ENCODE measurements around the gene NGEF. TPM values are rescaled to one million over a fixed set of nuclear protein-coding genes. Genes with fewer than 3 reads are reported as not detected.
A peak's percentile ranks its signal among the peaks of the same experiment; 100 is the strongest.

Gene NGEF, protein sequence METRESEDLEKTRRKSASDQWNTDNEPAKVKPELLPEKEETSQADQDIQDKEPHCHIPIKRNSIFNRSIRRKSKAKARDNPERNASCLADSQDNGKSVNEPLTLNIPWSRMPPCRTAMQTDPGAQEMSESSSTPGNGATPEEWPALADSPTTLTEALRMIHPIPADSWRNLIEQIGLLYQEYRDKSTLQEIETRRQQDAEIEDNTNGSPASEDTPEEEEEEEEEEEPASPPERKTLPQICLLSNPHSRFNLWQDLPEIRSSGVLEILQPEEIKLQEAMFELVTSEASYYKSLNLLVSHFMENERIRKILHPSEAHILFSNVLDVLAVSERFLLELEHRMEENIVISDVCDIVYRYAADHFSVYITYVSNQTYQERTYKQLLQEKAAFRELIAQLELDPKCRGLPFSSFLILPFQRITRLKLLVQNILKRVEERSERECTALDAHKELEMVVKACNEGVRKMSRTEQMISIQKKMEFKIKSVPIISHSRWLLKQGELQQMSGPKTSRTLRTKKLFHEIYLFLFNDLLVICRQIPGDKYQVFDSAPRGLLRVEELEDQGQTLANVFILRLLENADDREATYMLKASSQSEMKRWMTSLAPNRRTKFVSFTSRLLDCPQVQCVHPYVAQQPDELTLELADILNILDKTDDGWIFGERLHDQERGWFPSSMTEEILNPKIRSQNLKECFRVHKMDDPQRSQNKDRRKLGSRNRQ
- 0.03 TPM for polyA plus RNA-seq (2013)

DNA sequence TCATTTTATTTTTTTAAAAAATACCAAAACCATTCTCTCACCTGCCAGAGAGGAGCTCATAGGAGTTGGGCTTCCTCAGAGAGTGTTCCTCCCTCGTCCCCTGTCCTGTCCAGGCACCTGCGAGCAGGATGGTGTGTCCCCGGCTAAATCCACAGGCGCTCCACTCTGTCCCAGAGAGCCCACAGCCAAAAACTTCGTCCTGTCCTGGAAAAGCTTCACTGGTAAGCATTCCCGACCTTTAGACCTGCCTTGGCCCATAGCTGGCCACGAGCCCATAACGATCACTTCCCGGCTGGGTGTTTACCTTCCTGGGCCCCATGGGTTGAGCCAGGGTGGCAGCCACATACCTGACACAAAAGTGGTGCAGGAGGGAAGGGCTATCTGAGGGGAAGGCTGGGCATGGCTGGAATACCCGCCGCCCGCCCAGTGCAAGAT lies at the start of gene NGEF:
TSS of gene NGEF (minus strand) at position 230 of the 435 bp plus-strand sequence. CDS start 38,366 bp downstream, outside the sequence.
- ChIA-PET POLR2A (no interaction called here), CTCF (interaction anchor here (1.3 to 1.5 kb wide), 2 partner anchors 18 to 40 kb away, joined by 3 read pairs; no protein-coding TSS in a partner anchor)
- no peak for DNase-seq
- WGBS (ENCODE audit: insufficient coverage) = 100% methylated on average over 12 of the region's 12 CpGs
- Histone ChIP-seq H3K36me3 (ENCODE audit: control insufficient read depth in 4 of 4, insufficient read depth in 4 of 4, low read length in 3 of 4) (no peaks in the 10 kb centered on the region), H3K27me3 (replicated peaks in 2 of 5; ENCODE audit: control insufficient read depth in 4 of 5, insufficient read depth in 5 of 5, low read length in 4 of 5) (no peaks in the 10 kb centered on the region), H3K27ac (ENCODE audit: insufficient read depth in 1 of 2, low read depth in 1 of 2, low read length in 2 of 2, poor library complexity in 1 of 2, severe bottlenecking in 2 of 2) (no peak within 1 kb of the TSS), H3K9me3 (ENCODE audit: control extremely low read depth in 1 of 5, control insufficient read depth in 4 of 5, insufficient read depth in 2 of 5, low read depth in 1 of 5, low read length in 4 of 5) (peaks cover 0 to 3% (median 0%) of the 10 kb centered on the region in 5 experiments), H3K4me1 (ENCODE audit: control extremely low read depth in 1 of 4, control insufficient read depth in 4 of 4, insufficient read depth in 4 of 4, low read length in 3 of 4) (peaks cover 0 to 13% (median 11%) of the 10 kb centered on the region in 4 experiments), H3K4me3 (ENCODE audit: control insufficient read depth in 1 of 7, extremely low read depth in 1 of 7, insufficient read depth in 4 of 7, low read depth in 2 of 7, low read length in 6 of 7) (no peak within 1 kb of the TSS)

DNA sequence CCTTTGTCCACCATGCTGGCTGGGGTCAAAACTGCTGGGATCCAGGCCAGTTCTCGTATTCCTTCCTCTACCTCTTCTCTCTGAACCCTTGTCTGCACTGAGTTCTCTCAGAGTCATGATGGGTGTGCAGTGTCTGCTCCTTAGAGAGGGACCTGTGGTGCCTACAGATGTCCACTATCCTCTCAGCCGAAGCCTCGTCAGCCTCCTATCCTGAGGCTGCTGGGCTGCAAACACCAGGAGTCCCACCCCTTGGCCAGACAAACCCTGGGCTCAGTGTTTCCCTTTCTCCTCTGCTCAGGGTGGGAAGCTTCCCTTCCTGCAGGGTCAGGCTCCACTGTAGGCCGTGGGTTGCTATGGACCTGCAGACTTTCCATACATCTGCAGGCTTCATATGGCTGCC lies 49.4 kb upstream of the NGEF start:
- DNase-seq = no peak
- no peaks in the 10 kb centered on the region for H3K27me3 ChIP-seq (replicated peaks in 2 of 5; ENCODE audit: control insufficient read depth in 4 of 5, insufficient read depth in 5 of 5, low read length in 4 of 5)
- peaks cover 4 to 41% (median 24%) of the 10 kb centered on the region in 4 experiments for H3K36me3 ChIP-seq (ENCODE audit: control insufficient read depth in 4 of 4, insufficient read depth in 4 of 4, low read length in 3 of 4)
- peaks cover 16 to 75% (median 59%) of the 10 kb centered on the region in 4 experiments for H3K4me1 ChIP-seq (ENCODE audit: control extremely low read depth in 1 of 4, control insufficient read depth in 4 of 4, insufficient read depth in 4 of 4, low read length in 3 of 4)
- WGBS (ENCODE audit: insufficient coverage) = 9% methylated on average over 2 of the region's 4 CpGs
- POLR2A ChIA-PET = no interaction called here
- H3K4me3 ChIP-seq (ENCODE audit: control insufficient read depth in 1 of 7, extremely low read depth in 1 of 7, insufficient read depth in 4 of 7, low read depth in 2 of 7, low read length in 6 of 7) = peak overlapping the region; percentile 65 to 99 (median 95)
- H3K27ac ChIP-seq (ENCODE audit: insufficient read depth in 1 of 2, low read depth in 1 of 2, low read length in 2 of 2, poor library complexity in 1 of 2, severe bottlenecking in 2 of 2) = peak overlapping the region; percentile 26 to 90
- CTCF ChIA-PET = interaction anchor here (1.2 to 2.5 kb wide), 7 partner anchors 8 to 170 kb away, joined by 3 to 11 read pairs (median 5); no protein-coding TSS in a partner anchor
- H3K9me3 ChIP-seq (ENCODE audit: control extremely low read depth in 1 of 5, control insufficient read depth in 4 of 5, insufficient read depth in 2 of 5, low read depth in 1 of 5, low read length in 4 of 5) = peaks cover 0 to 6% (median 0%) of the 10 kb centered on the region in 5 experiments

DNA sequence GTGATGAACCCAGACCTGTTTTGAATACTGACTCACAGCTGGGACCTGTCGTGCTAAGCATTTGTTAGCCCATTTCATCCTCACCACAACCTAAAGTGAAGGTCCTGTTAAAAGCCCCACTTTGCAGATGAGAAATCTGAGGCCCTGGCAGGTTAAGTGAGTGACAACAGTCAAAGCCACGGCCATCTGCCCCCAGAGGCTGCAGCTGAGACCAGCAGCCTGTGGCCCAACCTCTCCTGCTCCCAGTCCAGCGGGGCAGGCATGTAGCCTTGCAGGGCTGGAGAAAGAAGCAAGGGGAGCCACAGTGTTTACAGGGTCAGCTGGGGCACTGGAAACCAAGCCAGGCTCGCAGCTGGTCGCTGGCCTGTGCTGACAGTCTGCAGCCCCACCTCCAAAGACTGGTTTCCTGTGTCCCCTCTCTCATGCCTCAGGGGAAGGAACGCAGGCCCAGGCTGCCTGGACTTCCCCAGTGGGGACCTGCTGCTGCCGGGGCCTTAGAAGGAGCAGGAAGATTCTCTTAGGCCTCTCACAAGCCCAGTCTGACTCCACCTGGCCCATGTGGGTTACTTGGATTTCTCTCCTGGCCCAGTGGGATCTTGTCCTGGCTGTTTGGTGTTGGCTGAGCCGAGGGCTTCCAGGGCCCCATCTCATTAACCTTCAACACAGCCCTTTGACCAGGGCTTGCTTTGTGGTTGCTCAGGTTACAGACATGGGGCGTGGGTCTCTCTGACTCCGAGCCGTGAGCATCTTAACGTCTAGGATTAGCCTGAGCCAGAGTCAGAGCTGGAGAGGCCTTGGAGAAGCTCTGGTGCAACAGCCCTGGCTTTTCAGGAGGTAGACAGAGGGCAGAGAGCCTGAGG lies 48.8 kb upstream of the NGEF start:
- H3K4me3 ChIP-seq (ENCODE audit: control insufficient read depth in 1 of 7, extremely low read depth in 1 of 7, insufficient read depth in 4 of 7, low read depth in 2 of 7, low read length in 6 of 7) = peak overlapping the region; percentile 65 to 99 (median 95)
- peaks cover 16 to 76% (median 57%) of the 10 kb centered on the region in 4 experiments for H3K4me1 ChIP-seq (ENCODE audit: control extremely low read depth in 1 of 4, control insufficient read depth in 4 of 4, insufficient read depth in 4 of 4, low read length in 3 of 4)
- peak in 2 of 3 donors; percentile 45 to 58 for DNase-seq
- peak overlapping the region; percentile 80 to 90 for H3K27ac ChIP-seq (ENCODE audit: insufficient read depth in 1 of 2, low read depth in 1 of 2, low read length in 2 of 2, poor library complexity in 1 of 2, severe bottlenecking in 2 of 2)
- WGBS (ENCODE audit: insufficient coverage) = 3% methylated on average over 11 of the region's 12 CpGs
- POLR2A ChIA-PET = interaction anchor here (0.6 to 2.4 kb wide), 6 partner anchors 8 to 39 kb away, joined by 3 to 9 read pairs (median 4); no protein-coding TSS in a partner anchor
- no peaks in the 10 kb centered on the region for H3K9me3 ChIP-seq (ENCODE audit: control extremely low read depth in 1 of 5, control insufficient read depth in 4 of 5, insufficient read depth in 2 of 5, low read depth in 1 of 5, low read length in 4 of 5)
- peaks cover 2 to 34% (median 18%) of the 10 kb centered on the region in 4 experiments for H3K36me3 ChIP-seq (ENCODE audit: control insufficient read depth in 4 of 4, insufficient read depth in 4 of 4, low read length in 3 of 4)
- no peaks in the 10 kb centered on the region for H3K27me3 ChIP-seq (replicated peaks in 2 of 5; ENCODE audit: control insufficient read depth in 4 of 5, insufficient read depth in 5 of 5, low read length in 4 of 5)
- CTCF ChIA-PET = interaction anchor here (0.5 to 4.5 kb wide), 17 partner anchors 9 to 209 kb away, joined by 3 to 42 read pairs (median 5); no protein-coding TSS in a partner anchor

DNA sequence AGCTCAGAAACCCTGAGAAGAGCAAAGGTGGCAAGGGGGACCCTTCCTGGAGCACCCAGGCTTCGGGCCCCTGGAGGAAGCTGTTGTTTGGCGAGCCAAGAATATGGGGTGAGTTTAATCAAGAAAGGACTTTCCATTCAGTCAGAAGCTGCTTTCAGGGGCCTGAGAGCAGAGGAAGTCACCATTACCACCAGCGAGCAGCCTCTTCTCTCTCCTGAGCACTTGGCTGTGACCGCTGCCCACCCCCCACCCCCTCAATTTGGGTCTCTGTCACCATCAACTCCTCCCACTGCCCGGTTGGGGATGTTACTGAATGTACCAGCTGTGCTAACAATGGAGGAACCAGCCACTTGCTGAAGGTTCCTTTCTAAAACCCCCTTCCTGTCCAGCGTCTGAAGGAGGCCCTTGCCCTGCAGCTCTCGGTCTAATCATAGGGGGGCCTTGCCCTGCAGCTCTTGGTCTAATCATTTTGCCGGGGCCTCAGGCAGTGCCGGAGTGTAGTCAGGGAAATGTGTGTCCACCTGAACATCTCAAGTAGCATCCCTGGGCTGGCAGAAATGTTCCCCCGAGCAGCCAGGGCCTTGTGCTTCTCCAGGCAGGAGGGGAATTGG lies 48.0 kb upstream of the NGEF start:
- POLR2A ChIA-PET = interaction anchor here (0.6 to 2.4 kb wide), 11 partner anchors 7 to 46 kb away, joined by 3 to 10 read pairs (median 4); no protein-coding TSS in a partner anchor
- Histone ChIP-seq H3K4me3 (ENCODE audit: control insufficient read depth in 1 of 7, extremely low read depth in 1 of 7, insufficient read depth in 4 of 7, low read depth in 2 of 7, low read length in 6 of 7) (peak overlapping the region; percentile 65 to 99 (median 95)), H3K27me3 (replicated peaks in 2 of 5; ENCODE audit: control insufficient read depth in 4 of 5, insufficient read depth in 5 of 5, low read length in 4 of 5) (no peaks in the 10 kb centered on the region), H3K4me1 (ENCODE audit: control extremely low read depth in 1 of 4, control insufficient read depth in 4 of 4, insufficient read depth in 4 of 4, low read length in 3 of 4) (peaks cover 16 to 71% (median 53%) of the 10 kb centered on the region in 4 experiments), H3K36me3 (ENCODE audit: control insufficient read depth in 4 of 4, insufficient read depth in 4 of 4, low read length in 3 of 4) (peaks cover under 1 to 29% (median 14%) of the 10 kb centered on the region in 4 experiments), H3K9me3 (ENCODE audit: control extremely low read depth in 1 of 5, control insufficient read depth in 4 of 5, insufficient read depth in 2 of 5, low read depth in 1 of 5, low read length in 4 of 5) (no peaks in the 10 kb centered on the region), H3K27ac (ENCODE audit: insufficient read depth in 1 of 2, low read depth in 1 of 2, low read length in 2 of 2, poor library complexity in 1 of 2, severe bottlenecking in 2 of 2) (peak overlapping the region; percentile 80 to 90)
- WGBS (ENCODE audit: insufficient coverage) = 2% methylated on average over 7 of the region's 10 CpGs
- DNase-seq = peak in 2 of 3 donors; percentile 56 to 67
- CTCF ChIA-PET = interaction anchor here (0.5 to 4.5 kb wide), 23 partner anchors 9 to 283 kb away, joined by 3 to 42 read pairs (median 5); no protein-coding TSS in a partner anchor

DNA sequence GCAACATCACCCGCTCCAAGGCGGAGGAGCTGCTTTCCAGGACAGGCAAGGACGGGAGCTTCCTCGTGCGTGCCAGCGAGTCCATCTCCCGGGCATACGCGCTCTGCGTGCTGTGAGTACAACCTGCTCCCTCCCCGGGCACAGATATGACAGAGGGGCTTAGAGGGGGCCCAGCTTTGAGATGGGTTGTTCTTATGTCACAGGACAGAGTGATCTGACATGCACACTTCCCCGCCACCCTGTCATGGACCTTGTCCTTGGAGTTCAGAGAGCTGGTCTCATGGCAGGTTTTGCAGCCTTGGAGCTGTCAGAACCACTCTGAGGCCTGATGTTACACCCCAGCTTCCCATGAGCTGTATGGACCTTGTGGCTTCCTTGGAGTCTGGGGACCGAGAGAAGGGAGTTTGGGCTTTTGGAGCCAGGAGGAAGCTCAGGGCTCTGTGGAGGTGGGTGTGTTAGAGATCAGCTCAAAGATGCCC lies 47.5 kb upstream of the NGEF start:
- H3K36me3 ChIP-seq (ENCODE audit: control insufficient read depth in 4 of 4, insufficient read depth in 4 of 4, low read length in 3 of 4) = peaks cover 0 to 26% (median 12%) of the 10 kb centered on the region in 4 experiments
- H3K9me3 ChIP-seq (ENCODE audit: control extremely low read depth in 1 of 5, control insufficient read depth in 4 of 5, insufficient read depth in 2 of 5, low read depth in 1 of 5, low read length in 4 of 5) = no peaks in the 10 kb centered on the region
- WGBS (ENCODE audit: insufficient coverage) = 0% methylated on average over 13 of the region's 13 CpGs
- H3K27ac ChIP-seq (ENCODE audit: insufficient read depth in 1 of 2, low read depth in 1 of 2, low read length in 2 of 2, poor library complexity in 1 of 2, severe bottlenecking in 2 of 2) = peak overlapping the region; percentile 80 to 90
- peaks cover 16 to 68% (median 52%) of the 10 kb centered on the region in 4 experiments for H3K4me1 ChIP-seq (ENCODE audit: control extremely low read depth in 1 of 4, control insufficient read depth in 4 of 4, insufficient read depth in 4 of 4, low read length in 3 of 4)
- H3K27me3 ChIP-seq (replicated peaks in 2 of 5; ENCODE audit: control insufficient read depth in 4 of 5, insufficient read depth in 5 of 5, low read length in 4 of 5) = no peaks in the 10 kb centered on the region
- POLR2A ChIA-PET = interaction anchor here (0.8 to 2.4 kb wide), 9 partner anchors 8 to 176 kb away, joined by 3 to 10 read pairs (median 5); no protein-coding TSS in a partner anchor
- peak overlapping the region; percentile 65 to 99 (median 95) for H3K4me3 ChIP-seq (ENCODE audit: control insufficient read depth in 1 of 7, extremely low read depth in 1 of 7, insufficient read depth in 4 of 7, low read depth in 2 of 7, low read length in 6 of 7)
- no peak for DNase-seq
- CTCF ChIA-PET = interaction anchor here (0.5 to 4.5 kb wide), 21 partner anchors 8 to 283 kb away, joined by 3 to 42 read pairs (median 5); no protein-coding TSS in a partner anchor

Data from common myeloid progenitor, CD34-positive (primary cell).